ENCODE data around the gene EMILIN2. TPM values are rescaled to one million over a fixed set of nuclear protein-coding genes. Genes with fewer than 3 reads are reported as not detected.
"Not testable (repeated sequence)": the region's sequence is repeated elsewhere in the genome, so short reads cannot be mapped to it uniquely, and the experiment has no call there.

The EMILIN2 gene
- total RNA-seq, 2 donors from 2014 or later: 33.6 to 38.6 TPM

DNA sequence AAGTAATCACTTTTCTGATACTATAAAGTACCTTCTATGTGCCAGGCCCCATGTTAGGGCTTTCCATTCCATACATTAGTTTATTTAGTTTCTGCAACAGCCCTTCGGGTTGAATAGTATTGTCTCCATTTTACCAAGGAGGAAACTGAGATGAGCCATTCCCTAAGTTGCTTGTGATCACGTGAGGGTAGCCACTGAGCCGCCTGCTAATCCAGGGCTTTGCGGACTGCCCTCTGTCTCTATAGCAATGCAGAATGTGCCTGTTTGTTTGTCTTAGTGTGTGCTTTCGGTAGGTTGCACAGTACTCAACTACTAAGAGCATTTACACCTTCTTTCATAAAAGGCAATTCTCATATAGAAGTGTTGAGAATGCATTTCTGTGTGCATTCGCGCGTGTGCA lies 5.0 kb downstream of the EMILIN2 start:
- Histone ChIP-seq H3K9me3 (no peaks in the 10 kb centered on the region), H3K4me1 (replicated peaks) (no peaks in the 10 kb centered on the region), H3K27ac (no peak overlapping the region), H3K4me3 (no peak overlapping the region), H3K27me3 (replicated peaks; ENCODE audit: insufficient read depth) (no peaks in the 10 kb centered on the region), H3K36me3 (no peaks in the 10 kb centered on the region)
- 87% methylated on average over 8 of the region's 8 CpGs for WGBS
- DNase-seq (ENCODE audit: low spot score): no peak
- intact Hi-C loops (cut with DNase I): no loop called here
- TF ChIP-seq CTCF (IDR thresholded peaks at IDR 0.05): no peak
- no peak for TF ChIP-seq POLR2AphosphoS5 (IDR thresholded peaks at IDR 0.05)
- no peak for TF ChIP-seq POLR2A (IDR thresholded peaks at IDR 0.05)

GRCh38 chr18:2852460-2852859 lies 5.7 kb downstream of the EMILIN2 start:
- intact Hi-C loops (cut with DNase I); H3K4me1 ChIP-seq (replicated peaks); H3K27me3 ChIP-seq (replicated peaks; ENCODE audit: insufficient read depth); H3K9me3 ChIP-seq; H3K36me3 ChIP-seq; DNase-seq (ENCODE audit: low spot score); H3K27ac ChIP-seq; H3K4me3 ChIP-seq: not testable (repeated sequence)
- whole genome bisulfite sequencing: 97% methylated on average over 12 of the region's 12 CpGs

DNA sequence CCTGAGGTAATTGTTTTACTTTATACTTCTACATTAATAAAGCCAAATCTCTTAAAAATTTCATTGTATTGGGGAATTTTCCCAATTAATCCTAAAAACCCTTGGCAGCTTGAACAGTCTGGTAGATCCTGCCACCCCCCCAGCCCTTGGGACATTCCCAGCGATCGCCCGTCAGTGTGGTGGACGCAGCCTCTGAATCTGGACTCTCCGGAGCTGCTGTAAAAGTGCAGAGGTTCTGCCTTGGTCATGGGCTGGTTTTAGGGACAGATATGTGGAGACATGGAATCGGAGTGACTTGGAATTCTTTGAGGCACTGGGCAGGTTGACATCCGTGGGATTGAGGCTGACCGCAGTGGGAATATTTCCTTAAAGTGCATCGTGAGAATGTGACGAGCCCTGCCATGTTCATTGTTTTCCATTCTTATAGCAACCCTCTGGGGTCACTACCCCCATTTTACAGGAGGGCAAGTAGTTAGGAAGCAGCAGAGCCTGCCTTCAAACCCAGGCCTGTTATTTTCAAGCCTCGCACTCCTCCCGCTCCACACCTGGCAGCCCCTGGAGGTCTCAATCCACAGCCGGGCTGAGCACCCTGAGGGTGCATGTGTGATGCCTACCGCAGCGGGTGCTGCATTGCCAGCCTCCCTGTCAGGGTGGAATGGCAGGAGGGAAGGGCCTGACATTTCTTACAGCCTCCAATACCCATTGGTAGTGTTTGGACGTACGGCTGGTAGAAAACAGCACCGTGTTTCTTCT lies 6.5 kb downstream of the EMILIN2 start:
- intact Hi-C loops (cut with DNase I): no loop called here
- TF ChIP-seq POLR2AphosphoS5 (IDR thresholded peaks at IDR 0.05): no peak
- H3K27ac ChIP-seq: no peak overlapping the region
- WGBS: 89% methylated on average over 18 of the region's 18 CpGs
- H3K4me3 ChIP-seq: no peak overlapping the region
- H3K9me3 ChIP-seq: no peaks in the 10 kb centered on the region
- no peaks in the 10 kb centered on the region for H3K27me3 ChIP-seq (replicated peaks; ENCODE audit: insufficient read depth)
- no peaks in the 10 kb centered on the region for H3K4me1 ChIP-seq (replicated peaks)
- H3K36me3 ChIP-seq: no peaks in the 10 kb centered on the region
- no peak for DNase-seq (ENCODE audit: low spot score)

- WGBS: 82% methylated on average over 7 of the region's 7 CpGs
- Histone ChIP-seq H3K27me3 (replicated peaks; ENCODE audit: insufficient read depth) (no peaks in the 10 kb centered on the region), H3K9me3 (no peaks in the 10 kb centered on the region), H3K36me3 (no peaks in the 10 kb centered on the region), H3K27ac (no peak overlapping the region), H3K4me3 (no peak overlapping the region), H3K4me1 (replicated peaks) (no peaks in the 10 kb centered on the region)
- intact Hi-C loops (cut with DNase I): no loop called here
- DNase-seq (ENCODE audit: low spot score): no peak
- TF ChIP-seq POLR2AphosphoS5 (IDR thresholded peaks at IDR 0.05) (no peak), CTCF (IDR thresholded peaks at IDR 0.05) (no peak), POLR2A (IDR thresholded peaks at IDR 0.05) (no peak)
Measured at GRCh38 chr18:2853926-2854664, 7.3 kb downstream of the EMILIN2 start.

GRCh38 chr18:2854875-2855274 lies 8.1 kb downstream of the EMILIN2 start:
- Histone ChIP-seq H3K9me3 (no peaks in the 10 kb centered on the region), H3K4me3 (no peak overlapping the region), H3K36me3 (no peaks in the 10 kb centered on the region), H3K27me3 (replicated peaks; ENCODE audit: insufficient read depth) (no peaks in the 10 kb centered on the region), H3K27ac (no peak overlapping the region), H3K4me1 (replicated peaks) (no peaks in the 10 kb centered on the region)
- no peak for TF ChIP-seq POLR2A (IDR thresholded peaks at IDR 0.05)
- TF ChIP-seq POLR2AphosphoS5 (IDR thresholded peaks at IDR 0.05): no peak
- TF ChIP-seq CTCF (IDR thresholded peaks at IDR 0.05): no peak
- 39% methylated on average over 6 of the region's 6 CpGs for WGBS
- no peak for DNase-seq (ENCODE audit: low spot score)
- intact Hi-C loops (cut with DNase I): no loop called here

All from prostate gland (tissue), 2 donors.